Measurements from ENCODE around the gene AMT.

- TF ChIP-seq CTCF (IDR thresholded peaks at IDR 0.05; ENCODE audit: borderline replicate concordance, extremely low read depth, low read length, poor library complexity, severe bottlenecking) (no peak), EZH2 (IDR thresholded peaks at IDR 0.05; ENCODE audit: borderline replicate concordance, low read depth, low read length, severe bottlenecking) (no peak)
Observed at GRCh38 chr3:49421890-49422378, 339 bp downstream of the AMT start.
